H9 (cell line): ENCODE results near the gene NBR1. TPM values are rescaled to one million over a fixed set of nuclear protein-coding genes. Genes with fewer than 3 reads are reported as not detected.

Experiments
- DNase-seq: peaks from one replicate; pipeline ENCODE4 v3.0.0-alpha.2; 2017
- H2AFZ ChIP-seq: one replicate; pipeline ENCODE4 v1.6.1; 2013; ENCODE audit warnings: mild to moderate bottlenecking, low read length, control low read depth, moderate library complexity
- H2AK5ac ChIP-seq: 2 replicates; pipeline ENCODE4 v1.6.1; 2013; ENCODE audit warnings: low read length, control low read depth, mixed read lengths; ENCODE audit not compliant: insufficient read length
- H2BK120ac ChIP-seq: one replicate; pipeline ENCODE4 v1.6.1; 2013; ENCODE audit warnings: low read depth, mild to moderate bottlenecking, low read length, control low read depth, inconsistent platforms; ENCODE audit not compliant: poor library complexity, severe bottlenecking
- H2BK12ac ChIP-seq: 2 replicates; pipeline ENCODE4 v1.6.1; 2013; ENCODE audit warnings: low read length, control low read depth, mixed read lengths, low read depth; ENCODE audit not compliant: insufficient read length
- H2BK15ac ChIP-seq: 2 replicates; pipeline ENCODE4 v1.6.1; 2013; ENCODE audit warnings: low read depth, low read length, control low read depth
- H2BK20ac ChIP-seq: one replicate; pipeline ENCODE4 v1.6.1; 2013; ENCODE audit warnings: low read depth, mild to moderate bottlenecking, low read length, control low read depth, inconsistent platforms; ENCODE audit not compliant: poor library complexity, severe bottlenecking
- H2BK5ac ChIP-seq: 2 replicates; pipeline ENCODE4 v1.6.1; 2013; ENCODE audit warnings: low read length, control low read depth, mixed read lengths; ENCODE audit not compliant: insufficient read length
- H3K14ac ChIP-seq: 2 replicates; pipeline ENCODE4 v1.6.1; 2013; ENCODE audit warnings: low read length, control low read depth; ENCODE audit not compliant: insufficient read depth
- H3K18ac ChIP-seq: 2 replicates; pipeline ENCODE4 v1.6.1; 2013; ENCODE audit warnings: low read depth, mild to moderate bottlenecking, mixed read lengths, low read length, control low read depth; ENCODE audit not compliant: insufficient read length
- H3K23ac ChIP-seq: 2 replicates; pipeline ENCODE4 v1.6.1; 2013; ENCODE audit warnings: low read length, control low read depth, mixed read lengths, low read depth; ENCODE audit not compliant: insufficient read length
- H3K23me2 ChIP-seq: 2 replicates; pipeline ENCODE4 v1.6.1; 2013; ENCODE audit warnings: low read depth, mild to moderate bottlenecking, mixed read lengths, low read length, control low read depth; ENCODE audit not compliant: insufficient read length, poor library complexity, severe bottlenecking
- H3K27ac ChIP-seq: 2 replicates; pipeline ENCODE4 v1.5.1; 2013; ENCODE audit warnings: low read length, control low read depth, mixed read lengths, low read depth; ENCODE audit not compliant: insufficient read length
- H3K27me3 ChIP-seq: 2 replicates; pipeline ENCODE4 v1.6.1; 2013; ENCODE audit warnings: low read length, control low read depth, inconsistent platforms; ENCODE audit not compliant: insufficient read depth
- H3K4ac ChIP-seq: 2 replicates; pipeline ENCODE4 v1.6.1; 2013; ENCODE audit warnings: low read depth, mild to moderate bottlenecking, control low read depth, inconsistent platforms, low read length, moderate library complexity
- H3K4me1 ChIP-seq: 2 replicates; pipeline ENCODE4 v1.6.1; 2013; ENCODE audit warnings: low read length, control low read depth, inconsistent platforms; ENCODE audit not compliant: insufficient read depth
- H3K4me2 ChIP-seq: 2 replicates; pipeline ENCODE4 v1.6.1; 2013; ENCODE audit warnings: low read length, control low read depth, mixed read lengths; ENCODE audit not compliant: insufficient read length, insufficient read depth
- H3K56ac ChIP-seq: 2 replicates; pipeline ENCODE4 v1.6.1; 2013; ENCODE audit warnings: low read depth, mild to moderate bottlenecking, mixed read lengths, low read length, control low read depth; ENCODE audit not compliant: insufficient read length
- H3K79me1 ChIP-seq: 2 replicates; pipeline ENCODE4 v1.6.1; 2013; ENCODE audit warnings: low read depth, mild to moderate bottlenecking, moderate library complexity, low read length, control low read depth, inconsistent platforms; ENCODE audit not compliant: insufficient read depth, poor library complexity, severe bottlenecking
- H3K79me2 ChIP-seq: 2 replicates; pipeline ENCODE4 v1.6.1; 2013; ENCODE audit warnings: low read length, control low read depth, inconsistent platforms; ENCODE audit not compliant: insufficient read depth
- H3K9ac ChIP-seq: 2 replicates; pipeline ENCODE4 v1.6.1; 2013; ENCODE audit warnings: low read length, control low read depth, mixed read lengths; ENCODE audit not compliant: insufficient read length; ENCODE audit errors: extremely low read depth
- H3K9me3 ChIP-seq: one replicate; pipeline ENCODE4 v1.6.1; 2013; ENCODE audit warnings: low read depth, low read length, inconsistent platforms; ENCODE audit not compliant: control insufficient read depth
- H3T11ph ChIP-seq: one replicate; pipeline ENCODE4 v1.6.1; 2013; ENCODE audit warnings: mild to moderate bottlenecking, low read length, control low read depth, inconsistent platforms
- H4K20me1 ChIP-seq: one replicate; pipeline ENCODE4 v1.6.1; 2013; ENCODE audit not compliant: control insufficient read depth, insufficient read length, insufficient read depth
- H4K5ac ChIP-seq: 2 replicates; pipeline ENCODE4 v1.6.1; 2013; ENCODE audit warnings: low read depth, mild to moderate bottlenecking, mixed read lengths, low read length, control low read depth; ENCODE audit not compliant: insufficient read length
- H4K8ac ChIP-seq: replicated peaks from 2 replicates; pipeline ENCODE4 v1.6.1; 2013; ENCODE audit warnings: low read length, control low read depth, mixed read lengths, low read depth; ENCODE audit not compliant: insufficient read length
- H4K91ac ChIP-seq: 2 replicates; pipeline ENCODE4 v1.6.1; 2013; ENCODE audit warnings: low read depth, mild to moderate bottlenecking, moderate library complexity, mixed read lengths, low read length, control low read depth; ENCODE audit not compliant: insufficient read length
- H3K27ac Mint-ChIP-seq, 3 experiments: 2 replicates in 2 of 3; 3 replicates in 1 of 3; pipeline ENCODE4 v1.8.0; 2020 to 2021; ENCODE audit warnings: mixed read lengths in 3 of 3, mild to moderate bottlenecking in 1 of 3, moderate library complexity in 1 of 3
- H3K27me3 Mint-ChIP-seq: 2 replicates; pipeline ENCODE4 v1.8.0; 2021; ENCODE audit warnings: low read depth, mild to moderate bottlenecking, moderate library complexity, mixed read lengths
- H3K36me3 Mint-ChIP-seq, 3 experiments: 2 replicates in 2 of 3; 3 replicates in 1 of 3; pipeline ENCODE4 v1.8.0; 2020 to 2021; ENCODE audit warnings: low read depth in 3 of 3, mixed read lengths in 3 of 3; ENCODE audit not compliant: insufficient read depth in 1 of 3
- H3K4me1 Mint-ChIP-seq, 2 experiments: 2 replicates each; pipeline ENCODE4 v1.8.0; 2020; ENCODE audit warnings: mixed read lengths in 2 of 2
- H3K4me3 Mint-ChIP-seq, 2 experiments: 2 replicates in 1 of 2; 3 replicates in 1 of 2; pipeline ENCODE4 v1.8.0; 2020 to 2021; ENCODE audit warnings: mild to moderate bottlenecking in 2 of 2, mixed read lengths in 2 of 2, moderate library complexity in 1 of 2
- H3K9me3 Mint-ChIP-seq, 2 experiments: 2 replicates in 1 of 2; 3 replicates in 1 of 2; pipeline ENCODE4 v1.8.0; 2020; ENCODE audit warnings: mild to moderate bottlenecking in 2 of 2, mixed read lengths in 2 of 2, moderate library complexity in 1 of 2
- WGBS: extraction: QIAGEN DNeasy Blood & Tissue Kit; methylation state at CpG from one replicate; pipeline ENCODE4 v1.1.7; 2013; ENCODE audit warnings: missing lambda C conversion rate, low lambda C conversion rate, mixed read lengths; ENCODE audit not compliant: insufficient read length; ENCODE audit errors: extremely low coverage; 5-methylcytosine and 5-hydroxymethylcytosine counted together
- total RNA-seq: library from RNA; stranded (reverse); gene quantifications from 2 replicates; pipeline ENCODE4 v1.2.1, GENCODE V29; 2021
- TF ChIP-seq, protein P1 (sequence below): fragments of 200-600 bp; sonication (generic); conservative IDR thresholded peaks from 3 replicates; pipeline ENCODE4 v1.8.0; 2021; ENCODE audit warnings: antibody characterized with exemption, mild to moderate bottlenecking

The NBR1 gene
- total RNA-seq, 1 experiment from 2014 or later, result 34.2 TPM

DNA sequence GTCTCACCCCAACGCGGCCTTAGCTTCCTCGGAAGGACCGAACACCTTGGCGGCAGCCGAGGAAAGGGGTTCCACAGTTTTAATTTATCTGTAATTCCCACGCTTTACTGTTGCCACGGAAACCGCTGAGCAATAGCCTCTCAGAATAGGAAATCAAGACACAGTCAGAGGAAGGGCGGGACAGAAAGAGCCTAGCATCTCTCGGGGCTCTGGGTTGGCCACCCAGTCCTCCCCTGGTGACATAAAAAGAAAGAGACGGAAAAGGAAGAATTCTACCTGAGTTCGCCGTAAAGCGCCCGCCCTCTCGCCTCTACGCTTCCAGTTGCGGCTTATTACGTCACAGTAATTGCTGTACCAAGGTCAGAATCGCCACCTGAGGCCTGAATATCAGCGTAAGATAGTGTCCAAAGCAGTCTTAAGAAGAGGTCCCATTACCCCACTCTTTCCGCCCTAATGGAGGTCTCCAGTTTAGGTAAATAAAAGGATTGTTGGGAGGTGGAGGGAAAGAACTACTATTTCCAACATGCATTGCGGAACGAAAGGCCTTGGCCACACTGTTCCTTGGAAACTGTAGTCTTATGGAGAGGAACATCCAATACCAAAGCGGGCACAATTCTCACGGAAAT is 761 bp upstream of the NBR1 start:
- Histone ChIP-seq H3K14ac (peak overlapping the region; percentile 89; the same call in 1 of the 2 replicates), H3K56ac (no peak overlapping the region), H3K27ac (peak overlapping the region; percentile 88), H4K20me1 (no peaks in the 10 kb centered on the region), H3K4me1 (no peaks in the 10 kb centered on the region), H3K4ac (no peak overlapping the region; the same call in 1 of the 2 replicates), H2BK5ac (peak overlapping the region; percentile 51), H3K9me3 (no peaks in the 10 kb centered on the region), H2AFZ (peak overlapping the region; percentile 50), H2BK20ac (no peak overlapping the region), H3K79me1 (peaks cover 5% of the 10 kb centered on the region), H4K8ac (no peak overlapping the region), H4K5ac (peak overlapping the region; percentile 74), H3K23ac (no peak overlapping the region), H3K27me3 (no peaks in the 10 kb centered on the region), H3K4me2 (peak overlapping the region; percentile 94), H2BK12ac (no peak overlapping the region), H2BK120ac (no peak overlapping the region), H3T11ph (no peak overlapping the region), H3K23me2 (peaks cover 19% of the 10 kb centered on the region), H3K9ac (peak overlapping the region; percentile 87), H3K18ac (peak overlapping the region; percentile 94), H2BK15ac (no peak overlapping the region), H3K79me2 (no peaks in the 10 kb centered on the region), H2AK5ac (no peak overlapping the region), H4K91ac (no peak overlapping the region)
- peaks cover 8 to 10% of the 10 kb centered on the region in 2 experiments for H3K4me1 Mint-ChIP-seq
- peaks cover 2 to 8% (median 6%) of the 10 kb centered on the region in 3 experiments; a peak in 4 of 7 replicates for H3K36me3 Mint-ChIP-seq
- no peak overlapping the region for H3K27ac Mint-ChIP-seq
- DNase-seq, result peak; percentile 97
- no peak overlapping the region for H3K4me3 Mint-ChIP-seq
- no CpG with 5 or more reads among the region's 27 CpGs for WGBS
- no peaks in the 10 kb centered on the region for H3K9me3 Mint-ChIP-seq
- TF ChIP-seq, protein P1, sequence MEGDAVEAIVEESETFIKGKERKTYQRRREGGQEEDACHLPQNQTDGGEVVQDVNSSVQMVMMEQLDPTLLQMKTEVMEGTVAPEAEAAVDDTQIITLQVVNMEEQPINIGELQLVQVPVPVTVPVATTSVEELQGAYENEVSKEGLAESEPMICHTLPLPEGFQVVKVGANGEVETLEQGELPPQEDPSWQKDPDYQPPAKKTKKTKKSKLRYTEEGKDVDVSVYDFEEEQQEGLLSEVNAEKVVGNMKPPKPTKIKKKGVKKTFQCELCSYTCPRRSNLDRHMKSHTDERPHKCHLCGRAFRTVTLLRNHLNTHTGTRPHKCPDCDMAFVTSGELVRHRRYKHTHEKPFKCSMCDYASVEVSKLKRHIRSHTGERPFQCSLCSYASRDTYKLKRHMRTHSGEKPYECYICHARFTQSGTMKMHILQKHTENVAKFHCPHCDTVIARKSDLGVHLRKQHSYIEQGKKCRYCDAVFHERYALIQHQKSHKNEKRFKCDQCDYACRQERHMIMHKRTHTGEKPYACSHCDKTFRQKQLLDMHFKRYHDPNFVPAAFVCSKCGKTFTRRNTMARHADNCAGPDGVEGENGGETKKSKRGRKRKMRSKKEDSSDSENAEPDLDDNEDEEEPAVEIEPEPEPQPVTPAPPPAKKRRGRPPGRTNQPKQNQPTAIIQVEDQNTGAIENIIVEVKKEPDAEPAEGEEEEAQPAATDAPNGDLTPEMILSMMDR, result no peak
- no peaks in the 10 kb centered on the region for H3K27me3 Mint-ChIP-seq
